H1 (cell line): Measurements from ENCODE around the gene COTL1. TPM values are rescaled to one million over a fixed set of nuclear protein-coding genes. Genes with fewer than 3 reads are reported as not detected.

Source experiments
- ATF2 ChIP-seq: IDR thresholded peaks from 2 replicates; pipeline ENCODE4 v1.6.1; 2012; ENCODE audit warnings: low read length, inconsistent platforms
- GABPA ChIP-seq: IDR thresholded peaks from 2 replicates; pipeline ENCODE4 v1.6.1; 2011; ENCODE audit warnings: mild to moderate bottlenecking, low read length, moderate library complexity, borderline replicate concordance; ENCODE audit not compliant: insufficient read depth
- polyA plus RNA-seq, 7 experiments: library from polyadenylated mRNA; depleted of rRNA in 3 of 7; stranded (reverse) in 5 of 7; unstranded in 2 of 7; fragments of >200 nt in 5 of 7; fragments of 200-250 nt in 2 of 7; gene quantifications; 1 replicate in 5 of 7; 2 replicates in 1 of 7; 4 replicates in 1 of 7; pipeline versions ENCODE4 v1.2.1 to v1.2.3, GENCODE V29; 2011 to 2013; ENCODE audit warnings: missing spikeins in 2 of 7, mixed read lengths in 2 of 7
- total RNA-seq: library from RNA; stranded (reverse); fragmentation: NEBNext Ultra II Directional; extraction: Animal tissue kit (Norgen Biotek cat#: 25700); gene quantifications from 2 replicates; pipeline ENCODE4 v1.2.1, GENCODE V29; 2021

COTL1 gene
- total and polyA plus RNA-seq, 2 of the 8 experiments (the other 6 are each of a cell fraction or from before 2014, with no cell fraction given): 59.2 to 183 TPM

GRCh38 chr16:84614073-84614459 lies 3.8 kb downstream of the COTL1 start (continued):
- TF ChIP-seq ATF2 (no peak), GABPA (no peak)
